NCI-H2196 (cell line): ENCODE results near the gene ZNF831.

ENCODE experiments used
- DNase-seq: peaks from one replicate; lab custom pipeline; 2025; ENCODE audit not compliant: unreplicated experiment; lab: John Stamatoyannopoulos, UW

ZNF831 gene

DNA sequence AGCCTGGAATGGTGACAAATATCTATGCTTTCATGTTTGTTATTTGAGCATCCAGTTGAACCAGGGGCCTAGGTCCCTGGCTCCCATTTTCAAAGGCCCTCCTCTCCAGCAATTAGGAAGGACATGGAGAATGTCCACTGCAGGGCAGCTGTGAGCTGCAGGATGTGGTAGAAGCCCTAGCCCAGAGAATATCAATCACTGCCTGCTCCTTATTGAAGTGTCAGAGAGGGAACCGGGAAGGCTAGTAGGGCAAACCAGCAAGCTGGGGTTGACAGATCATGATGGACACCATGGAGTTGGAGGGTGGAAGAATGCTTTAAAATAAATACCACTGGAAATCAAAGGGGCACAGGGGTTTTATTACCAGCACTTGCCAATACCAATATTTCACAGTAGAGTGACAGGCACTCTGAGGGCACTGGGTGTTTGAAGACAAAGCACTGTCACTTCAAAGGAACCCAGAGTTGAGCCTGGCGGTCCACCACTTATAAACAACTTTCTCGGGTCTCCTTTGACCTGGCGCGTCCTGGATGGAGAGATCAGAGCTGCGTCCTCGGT lies 47.7 kb downstream of the ZNF831 start:
- no peak for DNase-seq

DNA sequence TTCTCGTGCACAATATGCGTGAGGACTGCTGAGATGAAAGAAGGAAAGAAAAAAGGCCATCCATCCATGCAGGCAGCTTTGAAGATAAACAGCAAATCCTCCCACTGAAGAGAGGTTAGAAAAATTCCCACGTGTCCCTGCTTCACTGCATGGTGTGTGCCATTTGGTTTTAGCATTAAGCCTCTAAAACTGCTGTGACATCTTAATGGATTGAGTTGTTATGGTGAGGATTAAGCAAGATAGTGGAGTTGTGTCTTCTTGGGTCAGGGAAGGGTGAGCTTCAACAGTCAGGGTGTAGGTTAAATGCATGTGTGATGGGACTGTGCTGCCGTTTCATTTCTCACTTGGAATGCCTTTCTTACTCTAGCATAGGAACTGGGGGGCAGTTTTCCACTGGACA lies 50.5 kb downstream of the ZNF831 start:
- DNase-seq, result no peak

DNA sequence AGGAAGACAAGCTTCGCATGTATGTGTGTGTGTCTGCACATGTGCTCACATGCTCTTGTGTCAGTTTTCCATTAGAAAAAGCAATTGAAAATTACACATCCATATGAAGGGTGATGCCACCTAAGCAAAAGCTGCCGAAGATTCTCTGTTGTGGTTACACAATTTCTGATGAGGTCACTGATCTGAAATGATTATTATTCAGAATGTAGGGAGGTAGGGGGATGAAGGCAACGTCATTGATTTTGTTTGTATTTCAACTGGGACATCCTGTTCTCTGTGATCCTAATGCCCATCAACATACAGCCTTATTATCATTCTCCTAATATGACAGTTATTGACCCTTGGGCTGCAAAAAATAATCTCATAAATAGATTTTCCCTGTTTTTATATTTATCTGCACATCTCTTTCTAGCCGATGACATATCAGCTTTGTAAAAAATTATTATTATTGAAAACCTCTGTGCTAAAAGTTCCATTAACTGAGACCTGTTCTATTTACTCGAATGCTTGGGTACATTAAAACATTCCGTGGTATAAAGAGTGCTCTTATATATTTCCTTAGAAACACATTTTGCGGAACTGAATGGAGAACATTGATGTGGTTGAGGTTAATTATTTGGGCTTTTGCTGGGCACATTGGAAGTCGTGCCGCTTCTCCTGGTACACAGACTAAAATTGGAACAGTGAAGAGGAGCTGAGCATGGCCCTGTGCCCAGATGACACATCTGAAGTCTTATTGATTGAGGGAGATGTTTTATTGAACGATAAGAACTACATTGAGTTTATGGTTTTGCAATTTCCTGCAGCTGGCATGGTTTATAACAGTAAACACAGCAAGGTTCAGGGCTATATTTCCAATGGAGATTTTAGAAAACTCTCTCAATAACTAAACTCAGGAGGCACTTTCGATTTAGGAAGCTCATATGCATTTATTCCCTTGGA lies 51.3 kb downstream of the ZNF831 start:
- no peak for DNase-seq

DNA sequence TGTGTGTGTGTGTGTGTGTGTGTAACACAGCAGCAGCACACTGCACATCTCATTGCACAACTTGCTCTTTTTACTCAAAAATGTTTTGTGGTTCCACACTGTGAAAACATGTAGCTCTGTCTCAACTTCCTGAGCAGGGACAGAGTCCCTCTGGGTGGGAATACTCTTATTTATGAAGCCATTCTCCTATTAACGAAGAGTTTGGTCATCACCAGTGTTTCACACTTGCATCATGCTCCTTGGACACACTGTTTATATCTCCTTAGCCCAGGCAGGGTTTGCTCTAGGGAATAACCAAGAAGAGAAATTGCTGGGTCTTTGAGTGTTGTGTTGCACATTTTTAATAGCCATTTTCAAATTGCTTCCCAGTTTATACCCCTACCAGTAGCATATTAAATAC lies 53.6 kb downstream of the ZNF831 start:
- DNase-seq, result no peak

DNA sequence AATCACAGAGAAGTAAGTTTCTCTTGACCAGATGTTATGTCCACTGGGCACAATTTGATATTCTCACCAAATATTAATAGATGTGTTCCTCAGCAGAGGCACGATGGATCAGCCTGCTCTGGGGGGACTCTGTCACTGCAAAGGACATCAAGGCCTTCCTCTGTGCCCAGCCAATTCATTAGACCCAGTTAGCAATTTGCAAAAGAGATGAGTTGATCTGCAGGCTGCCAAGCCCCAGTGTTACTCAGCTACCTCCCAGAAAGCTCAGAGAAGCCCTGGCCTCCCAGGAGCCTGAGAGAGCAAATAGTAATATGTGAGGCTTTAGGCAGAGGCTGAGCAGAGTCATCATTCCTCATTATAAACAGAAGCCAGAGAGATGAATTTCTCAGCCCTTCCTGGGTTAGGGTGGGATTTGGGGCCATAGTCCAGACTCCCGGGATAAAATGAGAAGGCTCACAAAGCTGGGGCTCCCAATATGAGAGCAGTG lies 54.2 kb downstream of the ZNF831 start:
- DNase-seq, result no peak

DNA sequence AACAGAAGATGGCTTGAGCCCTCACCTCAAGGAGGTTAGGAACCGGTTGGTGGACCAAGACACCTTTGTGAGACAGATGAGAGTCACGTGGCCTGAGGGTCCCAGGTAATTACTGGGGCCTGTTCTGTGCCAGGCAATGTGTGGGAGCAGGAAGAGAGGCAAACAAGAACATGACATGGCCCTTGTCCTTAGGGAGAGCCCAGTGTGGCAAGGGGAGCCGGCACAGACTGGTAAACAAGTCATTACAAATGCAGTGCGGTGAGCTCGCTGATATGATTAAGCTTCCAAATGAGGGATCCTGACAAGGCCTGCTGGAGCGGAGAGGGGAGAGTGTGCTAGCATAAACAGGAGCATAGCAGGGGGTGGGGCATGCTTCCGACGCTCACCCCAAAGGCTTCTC lies 55.6 kb downstream of the ZNF831 start:
- DNase-seq, result no peak

DNA sequence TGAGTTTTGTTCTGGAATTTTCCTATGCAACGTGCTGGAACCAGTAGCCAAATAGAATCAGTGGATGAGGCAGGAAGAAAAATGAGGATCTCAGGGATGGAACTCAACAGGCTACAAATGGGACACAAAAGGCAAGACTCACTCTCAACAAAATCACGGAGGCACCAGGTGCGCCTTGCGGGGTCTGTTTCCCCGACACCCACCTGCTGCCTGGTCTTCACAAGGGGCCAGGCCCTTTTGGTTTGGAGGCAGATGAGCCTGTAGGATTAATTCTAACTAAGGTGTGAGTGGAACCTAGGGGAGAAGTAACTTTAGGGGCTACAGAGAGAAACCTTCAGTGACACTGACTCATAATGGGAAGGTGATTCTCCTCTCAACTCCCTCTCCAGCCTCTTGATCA lies 56.5 kb downstream of the ZNF831 start:
- DNase-seq, result no peak

DNA sequence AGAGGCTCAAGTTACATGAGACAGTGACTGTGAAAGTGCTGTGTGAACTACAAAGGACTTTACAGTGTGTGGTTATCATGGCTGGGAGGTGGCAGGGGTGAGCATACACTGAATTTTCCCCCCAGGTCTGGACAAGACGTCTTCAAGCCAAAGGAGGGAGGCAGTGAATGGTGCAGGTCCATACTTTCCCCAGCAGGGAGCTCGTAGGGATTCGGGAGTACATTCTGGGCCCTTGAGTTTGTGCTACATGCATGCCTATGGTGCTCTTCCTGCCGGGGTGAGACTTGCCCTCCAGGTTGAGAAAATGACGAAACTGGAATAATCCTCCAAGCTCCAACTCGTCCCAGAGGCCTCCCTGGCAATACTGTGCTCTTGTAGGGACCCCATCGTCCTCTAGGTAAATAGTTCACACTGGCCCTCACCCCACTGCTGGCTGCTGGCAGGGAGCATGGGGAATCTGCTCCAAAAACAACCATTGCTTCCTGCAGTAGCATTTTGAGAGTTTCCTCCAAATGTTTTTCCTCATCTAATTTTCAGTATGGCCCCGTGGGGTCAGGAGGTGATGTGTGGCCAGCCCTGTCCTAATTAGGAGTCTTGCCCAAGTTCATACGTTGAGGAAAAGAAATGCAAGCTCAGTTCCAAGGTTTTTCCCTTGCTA lies 57.6 kb downstream of the ZNF831 start:
- DNase-seq, result no peak

DNA sequence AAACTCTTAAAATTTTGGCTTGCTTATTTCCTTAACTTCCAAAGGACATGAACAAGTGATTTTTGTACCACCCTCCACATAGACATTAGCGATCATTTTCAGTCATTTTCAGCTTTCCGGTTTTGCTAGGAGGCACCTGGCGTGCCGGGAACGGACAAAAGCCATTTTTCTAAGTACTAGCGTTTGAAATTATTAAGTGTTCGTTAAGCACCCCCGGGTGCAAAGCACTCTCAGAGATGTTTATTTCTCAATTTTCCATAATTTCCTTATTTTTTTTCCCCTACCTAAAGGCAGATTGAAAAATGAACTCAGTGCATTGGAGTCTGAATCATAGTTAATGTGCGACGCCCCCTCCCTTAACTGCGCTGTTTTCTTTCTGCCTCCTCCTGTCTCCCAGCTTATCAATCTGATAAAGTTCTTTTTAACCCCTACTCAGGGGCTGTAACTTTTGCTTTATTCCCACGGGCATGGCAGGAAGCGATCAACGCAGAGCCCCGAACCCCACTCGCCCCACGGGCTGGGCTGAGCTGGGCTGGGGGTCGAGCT lies 58.2 kb downstream of the ZNF831 start:
- DNase-seq, result no peak

DNA sequence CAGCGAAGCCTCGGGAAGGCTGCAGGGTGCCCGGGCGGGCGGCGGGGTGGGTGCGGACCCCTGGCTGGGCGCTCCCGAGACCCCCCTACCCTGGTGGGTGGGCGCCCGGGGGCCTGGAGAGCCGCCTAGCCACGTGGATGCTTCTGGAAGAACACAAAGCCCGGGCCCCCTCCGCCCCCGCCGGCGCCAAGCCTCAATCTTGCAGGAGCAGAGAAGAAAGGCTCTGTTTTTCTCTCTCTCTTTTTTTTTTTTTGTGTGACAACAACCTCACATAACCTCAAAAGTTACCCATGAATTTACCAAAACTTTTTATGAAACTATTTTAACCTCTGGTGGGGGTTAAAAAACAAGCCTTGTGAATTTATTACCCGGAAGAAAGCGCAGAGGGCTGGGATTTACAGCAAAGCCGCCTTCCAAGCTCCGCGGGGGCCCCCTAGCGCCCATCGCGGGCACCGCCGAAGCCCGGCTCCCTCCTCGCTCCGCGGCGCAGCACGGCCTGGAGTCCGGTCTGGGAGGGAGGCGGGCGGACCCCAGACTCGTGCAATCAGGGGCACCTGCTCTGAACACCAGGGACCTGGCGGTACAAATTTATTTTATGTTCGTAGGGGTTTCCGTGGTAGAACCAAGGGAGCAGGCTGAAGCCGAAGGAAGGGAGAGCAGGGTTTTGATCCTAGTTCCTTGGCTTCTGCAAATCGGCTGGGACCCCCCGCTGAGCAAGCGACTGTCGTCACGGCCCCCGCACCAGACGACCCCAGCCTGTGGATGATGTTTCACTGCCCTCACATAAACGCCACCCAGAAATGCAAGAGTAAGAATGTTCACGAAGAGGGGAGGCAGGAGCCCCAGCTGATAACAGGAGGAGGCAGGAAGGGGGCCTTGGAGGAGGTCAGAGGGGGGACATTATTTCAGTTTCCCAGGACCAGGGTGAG lies 58.9 kb downstream of the ZNF831 start:
- DNase-seq, result peak; percentile 79

DNA sequence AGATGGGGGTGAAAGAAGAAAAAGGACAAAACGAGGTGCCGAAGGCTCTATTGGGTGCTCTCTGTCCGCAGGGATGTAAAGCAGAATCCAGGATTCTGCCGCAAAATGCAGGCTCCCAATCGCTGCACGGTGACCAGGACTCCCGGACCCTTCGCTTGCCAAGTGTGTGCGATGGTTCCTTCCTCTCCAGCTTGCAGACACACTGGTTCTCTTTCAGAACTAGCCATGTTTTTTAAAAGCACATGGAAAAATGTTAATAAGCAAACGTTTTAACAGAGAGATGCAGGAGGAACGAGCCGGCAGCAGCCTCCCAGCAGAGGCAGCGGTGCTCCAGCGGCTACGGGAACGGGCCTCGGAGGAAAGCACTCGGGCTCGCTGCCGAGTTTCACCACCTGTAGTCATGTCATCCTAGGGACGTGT lies 59.6 kb downstream of the ZNF831 start:
- no peak for DNase-seq

DNA sequence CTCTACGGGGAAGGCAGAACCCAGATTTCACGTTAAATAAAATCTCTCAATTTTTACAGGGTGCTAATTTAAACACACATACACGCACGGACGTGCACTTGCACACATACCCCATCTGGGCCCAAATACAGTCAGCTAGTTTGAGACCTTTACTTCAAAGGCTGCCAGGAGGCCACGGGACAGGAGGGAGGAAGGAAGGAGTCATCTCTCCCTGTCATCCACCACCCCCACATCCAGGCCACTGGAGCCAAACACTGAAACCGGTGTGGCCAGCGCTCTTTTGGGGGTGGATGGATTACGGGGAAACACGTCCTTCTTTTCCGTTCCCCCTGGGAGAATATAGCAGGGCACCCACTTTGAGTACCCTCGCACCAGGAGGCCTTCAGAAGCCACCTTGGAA lies 60.1 kb downstream of the ZNF831 start:
- DNase-seq, result no peak

DNA sequence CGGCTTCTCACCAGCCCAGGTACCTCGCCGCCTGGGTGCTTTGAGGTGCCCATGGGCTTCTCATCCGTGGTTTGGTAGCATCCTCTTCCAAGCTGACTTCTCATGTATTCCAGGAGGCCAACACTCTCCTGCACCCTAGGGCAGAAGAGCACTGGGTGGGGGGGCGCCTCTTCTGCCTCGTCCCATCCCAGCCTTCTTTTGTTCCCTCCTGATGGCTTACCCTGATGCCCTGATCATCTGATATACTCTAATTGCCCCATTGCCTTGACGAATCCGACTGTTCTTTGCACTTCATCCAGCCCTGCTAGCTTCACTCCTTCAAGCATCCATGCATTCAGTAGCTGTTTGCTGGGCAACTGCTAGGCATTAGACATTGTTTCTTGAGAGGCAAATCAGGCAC lies 60.6 kb downstream of the ZNF831 start:
- no peak for DNase-seq

DNA sequence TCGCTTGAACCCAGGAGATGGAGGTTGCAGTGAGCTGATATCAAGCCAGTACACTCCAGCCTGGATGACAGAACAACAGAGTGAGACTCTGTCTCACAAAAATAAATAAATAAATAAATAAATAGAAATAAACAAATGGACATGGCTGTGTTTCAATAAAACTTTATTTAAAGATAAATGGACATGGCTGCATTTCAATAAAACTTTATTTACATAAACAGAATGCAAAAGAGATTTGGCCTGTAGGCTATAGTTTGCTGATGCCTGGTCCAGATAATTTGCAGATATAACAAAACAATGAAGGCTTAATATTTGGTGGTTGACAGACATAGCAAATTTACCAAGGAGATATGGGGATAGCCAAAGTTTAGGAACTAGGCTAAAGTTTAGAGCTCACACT lies 66.8 kb downstream of the ZNF831 start:
- DNase-seq, result no peak

DNA sequence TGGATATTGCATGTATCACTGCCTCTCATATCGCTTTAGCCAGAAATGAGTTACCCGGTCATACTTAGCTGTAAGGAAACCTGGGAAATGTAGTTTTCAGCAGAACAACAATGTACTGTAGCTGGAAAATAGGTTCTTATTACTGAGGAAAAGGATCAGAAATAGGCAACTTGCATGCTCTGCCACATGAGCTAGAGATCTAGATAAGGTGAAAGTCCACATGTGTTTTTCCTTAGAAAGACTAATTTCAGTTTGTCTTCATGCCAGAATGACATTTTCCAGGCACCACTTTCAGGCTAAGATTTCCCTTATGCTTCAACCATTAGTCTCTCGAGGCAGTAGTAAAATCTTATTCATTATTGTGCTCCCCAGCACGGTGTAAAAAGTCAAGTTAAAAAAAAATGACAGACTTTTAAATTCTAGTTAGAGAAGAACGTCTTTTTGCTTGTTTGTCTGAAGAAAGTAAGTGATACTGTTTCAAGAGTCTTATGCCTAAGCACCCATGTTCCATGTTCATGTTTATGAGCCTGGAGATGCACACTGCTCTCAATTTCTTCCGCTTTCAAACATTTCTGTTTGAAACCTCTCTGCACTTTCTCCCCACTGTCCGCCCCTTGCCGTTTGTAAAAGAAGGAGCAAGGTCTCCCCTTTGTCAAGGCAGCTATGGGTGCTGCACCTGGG lies 67.6 kb downstream of the ZNF831 start:
- no peak for DNase-seq

DNA sequence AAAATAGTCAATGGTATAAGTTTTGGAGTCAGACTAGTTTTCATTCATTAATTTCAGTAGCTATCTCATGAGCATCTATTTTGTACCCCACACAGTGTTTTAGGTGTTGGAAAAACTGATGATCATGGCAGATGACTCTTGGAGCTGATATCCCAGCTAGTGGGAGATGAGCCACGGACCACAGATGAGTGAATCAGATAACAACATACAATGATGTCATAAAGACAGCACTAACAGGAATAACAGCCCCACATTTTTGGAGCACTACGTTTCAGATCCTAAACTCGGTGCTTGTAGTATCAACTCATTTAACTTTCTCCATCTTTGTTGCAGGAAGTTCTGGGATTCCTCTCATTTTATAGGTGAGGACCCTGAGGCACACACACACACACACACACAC lies 69.0 kb downstream of the ZNF831 start:
- no peak for DNase-seq

DNA sequence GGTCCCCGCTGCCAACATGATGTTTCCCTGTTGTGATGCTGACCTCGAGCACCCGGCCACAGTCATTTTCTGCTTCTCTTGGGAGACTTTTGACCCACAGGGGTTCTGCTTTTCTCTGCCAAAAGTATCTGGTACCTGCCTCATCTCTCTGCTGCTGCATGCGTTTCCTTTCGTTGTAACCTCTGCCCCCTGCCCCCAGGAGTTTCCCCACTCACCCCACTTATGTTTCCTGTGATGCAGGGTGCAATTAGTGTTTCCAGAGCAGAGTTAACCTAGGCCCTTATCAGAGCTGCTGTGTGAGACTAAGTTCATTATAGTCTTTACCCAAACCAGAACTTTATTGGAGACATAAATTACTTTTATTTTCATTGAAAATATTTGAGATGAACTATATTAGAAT lies 71.6 kb downstream of the ZNF831 start:
- DNase-seq, result no peak

DNA sequence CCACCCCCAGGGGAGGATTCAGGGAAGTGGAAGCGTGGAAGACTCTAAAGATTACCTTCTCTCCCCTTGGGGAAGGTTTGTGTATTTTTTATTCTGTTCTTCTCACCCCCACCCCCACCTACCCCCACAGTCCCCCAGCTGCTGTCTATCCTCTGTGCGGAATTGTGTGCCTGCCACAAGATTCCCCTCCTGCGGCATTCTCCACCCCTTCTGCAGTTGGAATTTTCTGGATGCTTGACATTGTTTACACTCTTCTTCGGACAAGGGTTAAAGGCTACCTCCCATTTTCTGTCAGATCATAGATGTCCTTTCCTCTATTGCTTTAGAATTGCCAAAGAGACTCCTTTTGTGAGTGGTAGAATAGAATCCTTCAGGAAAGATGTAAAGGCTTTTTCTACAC lies 76.4 kb downstream of the ZNF831 start:
- no peak for DNase-seq

DNA sequence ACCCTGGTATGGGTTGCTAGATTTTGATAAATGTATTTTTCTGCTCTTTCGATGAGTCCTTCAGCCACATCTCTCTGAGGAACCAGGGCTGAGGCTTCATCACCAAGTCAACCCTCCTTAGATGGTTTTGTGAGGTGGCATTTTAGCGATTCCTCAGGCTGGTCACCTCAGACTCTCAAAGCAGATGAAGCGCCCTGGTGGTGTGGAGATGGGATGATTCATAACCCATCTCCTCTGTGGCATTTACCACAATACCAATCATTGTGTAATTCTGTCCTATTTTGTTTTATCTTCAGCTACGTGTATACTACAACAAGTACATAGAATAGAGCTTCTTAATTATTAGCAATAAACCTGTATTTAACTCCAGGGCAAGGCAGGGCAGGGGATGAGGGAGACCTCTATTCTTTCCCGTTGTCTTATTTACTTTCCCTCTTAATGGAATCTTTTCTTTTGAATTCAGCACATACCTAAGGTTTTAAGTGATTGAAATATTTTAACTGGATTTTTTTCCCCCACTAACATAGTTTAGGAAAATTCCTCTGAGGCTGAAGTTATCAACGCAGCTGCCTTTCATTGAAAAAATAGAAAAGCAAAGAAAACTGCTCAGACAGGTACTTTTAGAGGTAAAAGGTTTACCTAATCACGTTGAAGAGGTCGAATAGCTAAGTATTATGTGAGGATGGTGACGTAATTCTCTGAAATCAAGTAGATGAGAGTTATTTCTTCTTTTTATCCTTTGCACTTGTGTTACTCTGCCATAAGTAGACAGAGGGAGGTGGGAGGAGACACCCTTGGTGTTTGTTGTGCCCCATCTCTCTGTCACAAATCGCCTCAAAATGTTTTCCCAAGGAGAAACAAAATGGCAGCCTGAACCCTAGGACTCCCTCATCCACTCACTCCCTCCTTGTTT lies 79.3 kb downstream of the ZNF831 start:
- DNase-seq, result no peak
